IPS-20b (cell line): ENCODE results near the gene MYO5B.
"Not testable (repeated sequence)": the region's sequence is repeated elsewhere in the genome, so short reads cannot be mapped to it uniquely, and the experiment has no call there.

ENCODE experiments used
- H3K27ac ChIP-seq: one replicate; pipeline ENCODE4 v1.5.1; 2013; ENCODE audit warnings: low read length
- H3K27me3 ChIP-seq: 2 replicates; pipeline ENCODE4 v1.6.1; 2013; ENCODE audit warnings: mild to moderate bottlenecking, low read length, inconsistent platforms; ENCODE audit not compliant: insufficient read depth
- H3K36me3 ChIP-seq: 2 replicates; pipeline ENCODE4 v1.6.1; 2013; ENCODE audit warnings: low read depth, mild to moderate bottlenecking, inconsistent platforms, low read length, moderate library complexity; ENCODE audit not compliant: insufficient read depth
- H3K4me1 ChIP-seq: 2 replicates; pipeline ENCODE4 v1.6.1; 2013; ENCODE audit warnings: mild to moderate bottlenecking, control low read depth, inconsistent platforms, low read length, moderate library complexity; ENCODE audit not compliant: insufficient read depth
- H3K4me3 ChIP-seq: 2 replicates; pipeline ENCODE4 v1.5.1; 2013; ENCODE audit warnings: mild to moderate bottlenecking, low read length, inconsistent platforms
- H3K9ac ChIP-seq: 2 replicates; pipeline ENCODE4 v1.6.1; 2013; ENCODE audit warnings: low read depth, mild to moderate bottlenecking, inconsistent platforms, low read length, moderate library complexity
- H3K9me3 ChIP-seq: 2 replicates; pipeline ENCODE4 v1.6.1; 2013; ENCODE audit warnings: mild to moderate bottlenecking, low read depth, low read length, inconsistent platforms; ENCODE audit not compliant: insufficient read depth

MYO5B gene

GRCh38 chr18:50117863-50118262 lies 77.1 kb downstream of the MYO5B start:
- no peaks in the 10 kb centered on the region for H3K36me3 ChIP-seq
- no peak overlapping the region for H3K9ac ChIP-seq
- peaks cover 5% of the 10 kb centered on the region; the same call in 1 of the 2 replicates for H3K4me1 ChIP-seq
- no peak overlapping the region for H3K27ac ChIP-seq
- H3K4me3 ChIP-seq, result no peak overlapping the region
- no peaks in the 10 kb centered on the region for H3K9me3 ChIP-seq
- no peaks in the 10 kb centered on the region for H3K27me3 ChIP-seq

DNA sequence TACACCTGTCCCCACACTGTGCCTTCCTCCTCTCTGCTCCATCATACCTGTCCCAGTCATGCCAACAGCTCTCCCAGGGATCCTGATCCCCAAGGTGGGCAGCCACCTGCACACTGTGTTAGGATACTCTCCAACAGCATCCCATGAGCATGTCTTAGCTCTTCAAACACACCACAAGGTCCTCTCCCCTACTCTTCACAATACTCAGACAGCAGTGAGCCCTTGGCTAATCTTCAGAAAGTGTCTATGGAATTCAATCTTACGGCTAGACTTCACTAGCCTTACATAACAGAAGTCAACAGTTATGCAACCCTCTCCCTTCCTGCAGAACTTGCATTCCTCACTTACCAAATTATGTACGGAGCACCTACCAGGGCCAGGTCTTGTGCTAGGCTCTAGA lies 79.9 kb downstream of the MYO5B start:
- H3K9me3 ChIP-seq, result no peaks in the 10 kb centered on the region
- no peak overlapping the region for H3K9ac ChIP-seq
- no peaks in the 10 kb centered on the region for H3K36me3 ChIP-seq

GRCh38 chr18:50114448-50114847 lies 80.5 kb downstream of the MYO5B start:
- Histone ChIP-seq H3K4me1 (peaks cover 5% of the 10 kb centered on the region; the same call in 1 of the 2 replicates), H3K9me3 (no peaks in the 10 kb centered on the region), H3K4me3 (no peak overlapping the region), H3K9ac (no peak overlapping the region), H3K27me3 (no peaks in the 10 kb centered on the region), H3K36me3 (no peaks in the 10 kb centered on the region), H3K27ac (no peak overlapping the region)

More for the DNA sequence above, 79.9 kb downstream of the MYO5B start:
- H3K27ac ChIP-seq, result no peak overlapping the region
- H3K4me1 ChIP-seq, result peaks cover 5% of the 10 kb centered on the region; the same call in 1 of the 2 replicates
- no peaks in the 10 kb centered on the region for H3K27me3 ChIP-seq
- no peak overlapping the region for H3K4me3 ChIP-seq

DNA sequence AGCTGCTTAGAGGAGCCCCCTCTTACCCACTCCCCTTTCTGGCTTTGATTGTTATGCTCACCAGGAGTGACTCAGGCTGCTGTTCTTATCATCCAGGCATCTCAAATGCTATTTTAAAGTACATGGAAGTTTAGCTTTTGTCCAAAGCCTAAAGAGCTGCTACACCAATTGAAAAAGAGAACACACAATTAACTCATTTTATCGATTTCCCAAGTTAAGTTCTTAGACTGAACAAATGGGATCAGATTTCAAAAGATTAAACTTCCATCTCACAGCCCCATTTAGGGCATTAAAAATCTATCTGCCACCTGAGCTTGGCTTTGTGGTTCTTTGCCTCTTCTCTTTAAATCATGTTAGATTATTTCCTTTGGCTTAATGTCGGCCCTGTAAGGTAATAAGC lies 81.2 kb downstream of the MYO5B start:
- no peak overlapping the region for H3K4me3 ChIP-seq
- H3K4me1 ChIP-seq, result peaks cover 5% of the 10 kb centered on the region; the same call in 1 of the 2 replicates
- no peaks in the 10 kb centered on the region for H3K9me3 ChIP-seq
- H3K9ac ChIP-seq, result no peak overlapping the region
- H3K27me3 ChIP-seq, result no peaks in the 10 kb centered on the region
- H3K27ac ChIP-seq, result no peak overlapping the region
- no peaks in the 10 kb centered on the region for H3K36me3 ChIP-seq

DNA sequence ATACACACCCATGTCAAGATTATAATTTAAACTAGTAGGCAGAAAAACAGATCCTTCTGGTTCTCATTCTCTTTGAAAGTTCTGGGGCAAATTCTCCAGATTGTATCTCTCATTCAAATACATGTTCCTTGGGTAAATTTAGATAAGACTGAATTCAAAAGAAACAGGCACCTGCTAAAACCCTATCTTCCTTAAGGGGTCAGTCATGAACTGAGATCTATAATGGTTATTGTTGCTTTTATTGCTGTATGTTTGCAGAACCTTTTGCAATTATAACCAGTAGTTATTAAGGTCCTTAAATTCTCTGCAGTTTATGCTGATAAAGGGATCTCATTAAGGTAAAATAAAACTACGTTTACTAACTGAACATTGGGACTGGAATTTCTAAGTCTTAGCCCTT lies 83.5 kb downstream of the MYO5B start:
- no peak overlapping the region for H3K4me3 ChIP-seq
- H3K9me3 ChIP-seq, result no peaks in the 10 kb centered on the region
- H3K9ac ChIP-seq, result no peak overlapping the region
- no peaks in the 10 kb centered on the region for H3K36me3 ChIP-seq
- H3K4me1 ChIP-seq, result peaks cover 5% of the 10 kb centered on the region; the same call in 1 of the 2 replicates
- no peak overlapping the region for H3K27ac ChIP-seq
- no peaks in the 10 kb centered on the region for H3K27me3 ChIP-seq

GRCh38 chr18:50107468-50107977 lies 87.4 kb downstream of the MYO5B start:
- Histone ChIP-seq H3K9ac (no peak overlapping the region), H3K27me3 (no peaks in the 10 kb centered on the region)

DNA sequence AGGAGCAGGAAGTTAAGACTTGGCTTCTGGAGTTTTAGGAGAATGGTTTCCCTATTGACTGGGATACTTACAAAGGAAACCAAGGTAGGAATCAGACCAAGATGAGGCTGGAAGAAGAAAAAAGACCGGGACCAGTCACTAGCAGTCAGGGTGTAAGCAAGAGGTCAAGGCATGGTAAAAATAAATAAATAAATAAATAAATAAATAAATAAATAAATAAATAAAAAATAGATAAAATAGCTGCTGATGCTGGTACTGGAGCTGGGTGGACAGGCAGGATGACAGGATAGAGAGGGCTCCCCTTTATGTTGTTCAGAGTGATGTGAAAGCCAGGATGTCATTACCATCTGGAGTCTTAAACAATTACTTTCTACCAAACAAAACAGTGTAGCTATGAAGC lies 89.9 kb downstream of the MYO5B start:
- no peaks in the 10 kb centered on the region for H3K9me3 ChIP-seq
- H3K27me3 ChIP-seq, result no peaks in the 10 kb centered on the region
- no peak overlapping the region for H3K27ac ChIP-seq
- H3K9ac ChIP-seq, result no peak overlapping the region
- H3K36me3 ChIP-seq, result no peaks in the 10 kb centered on the region
- H3K4me1 ChIP-seq, result no peaks in the 10 kb centered on the region
- H3K4me3 ChIP-seq, result no peak overlapping the region

More at GRCh38 chr18:50107468-50107977, 87.4 kb downstream of the MYO5B start:
- no peak overlapping the region for H3K27ac ChIP-seq
- no peak overlapping the region for H3K4me3 ChIP-seq
- H3K9me3 ChIP-seq, result no peaks in the 10 kb centered on the region
- no peaks in the 10 kb centered on the region for H3K4me1 ChIP-seq
- no peaks in the 10 kb centered on the region for H3K36me3 ChIP-seq

DNA sequence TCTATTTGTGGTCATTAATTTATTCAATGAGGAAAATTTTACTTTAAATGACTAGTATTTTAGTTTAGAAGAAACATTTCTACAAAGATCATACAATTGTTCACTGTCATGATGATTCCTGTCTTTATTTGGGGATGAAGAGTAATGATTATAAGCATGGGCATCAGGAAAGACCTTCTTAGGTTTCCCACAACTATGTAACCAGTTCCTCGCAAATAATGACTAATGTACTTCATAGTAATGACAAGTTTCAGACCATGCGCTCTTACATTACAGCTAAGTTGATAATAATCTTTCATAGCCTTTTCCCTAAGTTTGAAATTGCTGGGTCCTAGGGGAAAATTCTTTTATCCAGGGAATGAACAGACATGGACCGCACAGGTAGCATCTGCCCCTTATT lies 90.5 kb downstream of the MYO5B start:
- Histone ChIP-seq H3K9me3 (no peaks in the 10 kb centered on the region), H3K4me3 (no peak overlapping the region), H3K4me1 (no peaks in the 10 kb centered on the region), H3K27me3 (no peaks in the 10 kb centered on the region), H3K9ac (no peak overlapping the region), H3K27ac (no peak overlapping the region), H3K36me3 (no peaks in the 10 kb centered on the region)

DNA sequence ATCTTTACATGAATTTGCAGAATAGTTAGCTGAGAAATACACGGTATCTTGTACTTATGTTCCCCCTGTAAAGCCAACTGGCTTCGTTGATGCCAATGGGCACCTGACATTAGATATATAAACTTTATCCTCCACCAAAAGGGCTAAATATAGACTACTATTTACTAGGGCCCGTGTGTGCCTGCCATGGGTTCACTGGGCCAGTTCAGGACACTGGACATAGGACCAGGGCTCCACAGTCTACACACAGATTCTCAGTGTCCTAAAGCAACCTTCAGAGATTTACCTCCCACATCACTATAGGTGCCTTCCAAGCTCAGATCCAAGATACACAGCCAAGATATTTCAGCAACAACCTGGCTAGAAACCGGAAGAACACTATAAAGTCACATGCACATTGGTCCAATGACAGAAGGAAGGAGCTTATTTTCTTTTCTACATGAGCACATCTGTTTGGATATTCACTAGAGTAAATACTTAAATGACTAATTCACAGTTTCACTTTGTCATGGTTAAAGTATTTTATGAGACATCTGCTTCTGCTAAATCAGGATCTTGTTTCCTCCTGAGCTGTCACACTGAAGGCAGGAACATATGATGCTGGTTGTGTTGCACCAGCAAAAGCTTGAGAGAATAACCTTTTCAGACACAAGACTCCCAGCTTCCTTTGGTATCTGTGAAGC lies 95.1 kb downstream of the MYO5B start:
- no peaks in the 10 kb centered on the region for H3K9me3 ChIP-seq
- H3K9ac ChIP-seq, result no peak overlapping the region
- H3K27me3 ChIP-seq, result no peaks in the 10 kb centered on the region
- H3K27ac ChIP-seq, result no peak overlapping the region
- 0 out of 2 replicates have a peak, but pooled peaks cover 2% of the 10 kb centered on the region for H3K4me1 ChIP-seq
- H3K4me3 ChIP-seq, result no peak overlapping the region
- no peaks in the 10 kb centered on the region for H3K36me3 ChIP-seq

DNA sequence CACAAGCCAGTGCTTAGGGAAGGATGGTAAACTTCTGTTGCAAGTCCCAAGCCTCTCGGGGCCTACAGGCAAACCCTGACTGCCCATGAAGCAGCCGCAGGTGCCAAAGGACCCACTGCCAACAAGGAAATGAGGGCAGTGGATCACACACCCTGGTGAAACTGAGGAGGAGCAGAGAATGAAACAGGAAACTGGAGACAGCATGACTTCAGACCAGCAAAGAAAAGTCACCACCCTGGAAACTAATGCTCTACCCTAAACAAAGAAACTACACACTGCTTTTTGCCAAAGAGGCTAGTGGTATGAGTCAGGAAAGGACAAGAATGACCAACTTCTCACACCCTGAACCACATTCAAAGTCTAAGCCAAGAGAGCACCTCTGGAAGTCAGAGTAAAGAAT lies 97.2 kb downstream of the MYO5B start:
- Histone ChIP-seq H3K4me3 (no peak overlapping the region), H3K27ac (no peak overlapping the region), H3K4me1 (peaks cover 13% of the 10 kb centered on the region; the same call in 1 of the 2 replicates), H3K36me3 (no peaks in the 10 kb centered on the region), H3K9me3 (no peaks in the 10 kb centered on the region), H3K9ac (no peak overlapping the region), H3K27me3 (no peaks in the 10 kb centered on the region)

- H3K9me3 ChIP-seq, result no peaks in the 10 kb centered on the region
- H3K36me3 ChIP-seq, result no peaks in the 10 kb centered on the region
- H3K9ac ChIP-seq, result no peak overlapping the region
- peaks cover 21% of the 10 kb centered on the region for H3K4me1 ChIP-seq
- H3K4me3 ChIP-seq, result no peak overlapping the region
- no peaks in the 10 kb centered on the region for H3K27me3 ChIP-seq
- H3K27ac ChIP-seq, result no peak overlapping the region
These were observed 98.0 kb downstream of the MYO5B start for GRCh38 chr18:50096766-50097435.

DNA sequence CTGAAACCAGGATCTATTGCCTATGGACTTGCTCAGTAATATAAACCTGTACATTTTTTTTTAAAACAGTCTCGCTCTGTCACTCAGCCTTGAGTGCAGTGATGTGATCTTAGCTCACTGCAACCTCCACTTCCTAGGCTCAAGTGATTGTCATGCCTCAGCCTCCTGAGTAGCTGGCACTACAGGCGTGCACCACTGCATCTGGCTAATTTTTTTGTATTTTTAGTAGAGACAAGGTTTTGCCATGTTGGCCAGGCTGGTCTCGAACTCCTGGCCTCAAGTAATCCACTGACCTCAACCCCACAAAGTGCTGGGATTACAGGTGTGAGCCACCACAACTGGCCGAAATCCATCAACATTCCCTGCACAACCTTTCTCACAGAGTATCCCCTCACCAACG lies 100.2 kb downstream of the MYO5B start:
- H3K36me3 ChIP-seq, H3K9me3 ChIP-seq, H3K27me3 ChIP-seq, H3K4me3 ChIP-seq, H3K27ac ChIP-seq, H3K9ac ChIP-seq: not testable (repeated sequence)
- peaks cover 42% of the 10 kb centered on the region for H3K4me1 ChIP-seq
